Calu3 (cell line): Measurements from ENCODE around the gene USP2. TPM values are rescaled to one million over a fixed set of nuclear protein-coding genes. Genes with fewer than 3 reads are reported as not detected.

Source experiments
- BruUV-seq: library from RNA; stranded (reverse); fragments of 400-500 nt; replicated peaks from 2 replicates; lab custom pipeline; 2021; lab: Mats Ljungman, UMichigan
- CTCF ChIA-PET: fragments of 300-600 bp; sonication (Branson Sonifier 250); formaldehyde crosslinking; loops from one replicate; lab custom pipeline; 2022; ENCODE audit warnings: antibody characterized with exemption; lab: Charles Lee
- DNase-seq: peaks from one replicate; pipeline ENCODE4 v3.0.0; 2022
- H3K27ac Mint-ChIP-seq: one replicate; pipeline ENCODE4 v1.8.0; 2022; ENCODE audit warnings: mixed read lengths; ENCODE audit not compliant: unreplicated experiment
- H3K27me3 Mint-ChIP-seq: one replicate; pipeline ENCODE4 v1.8.0; 2022; ENCODE audit warnings: mixed read lengths; ENCODE audit not compliant: unreplicated experiment
- H3K36me3 Mint-ChIP-seq: one replicate; pipeline ENCODE4 v1.8.0; 2022; ENCODE audit warnings: mild to moderate bottlenecking, moderate library complexity, mixed read lengths; ENCODE audit not compliant: insufficient read depth, unreplicated experiment
- H3K4me1 Mint-ChIP-seq: one replicate; pipeline ENCODE4 v1.8.0; 2022; ENCODE audit warnings: mild to moderate bottlenecking, low read depth, mixed read lengths; ENCODE audit not compliant: unreplicated experiment
- H3K4me3 Mint-ChIP-seq: one replicate; pipeline ENCODE4 v1.8.0; 2022; ENCODE audit warnings: mild to moderate bottlenecking, low read depth, moderate library complexity, mixed read lengths; ENCODE audit not compliant: unreplicated experiment
- H3K9me3 Mint-ChIP-seq: one replicate; pipeline ENCODE4 v1.8.0; 2022; ENCODE audit warnings: low read depth, mixed read lengths; ENCODE audit not compliant: unreplicated experiment
- CTCF ChIP-seq: fragments of 200-600 bp; IDR thresholded peaks from one replicate; pipeline ENCODE4 v1.8.0; 2022; ENCODE audit warnings: antibody characterized with exemption; ENCODE audit not compliant: unreplicated experiment
- intact Hi-C: fragments of 100-400 bp; cut with micrococcal nuclease; formaldehyde crosslinking; loops from one replicate; pipeline ENCODE4 v1.10.0; 2022; ENCODE audit not compliant: unreplicated experiment
- total RNA-seq: library from RNA; stranded (reverse); gene quantifications from 2 replicates; pipeline ENCODE4 v1.2.3, GENCODE V29; 2022

The USP2 gene
- total RNA-seq, 1 experiment from 2014 or later: 1.1 TPM

GRCh38 chr11:119378851-119379465, 2.5 kb downstream of the USP2 start:
- no peak for TF ChIP-seq CTCF
- Mint-ChIP-seq H3K4me1 (no peaks in the 10 kb centered on the region), H3K9me3 (no peaks in the 10 kb centered on the region), H3K27me3 (no peaks in the 10 kb centered on the region), H3K4me3 (no peak overlapping the region), H3K27ac (no peak overlapping the region), H3K36me3 (no peaks in the 10 kb centered on the region)
- CTCF ChIA-PET: no interaction called here
- DNase-seq: no peak
- intact Hi-C loops: no loop called here
- no TSS peak for BruUV-seq

- no peak for TF ChIP-seq CTCF
- Mint-ChIP-seq H3K9me3 (no peaks in the 10 kb centered on the region), H3K36me3 (no peaks in the 10 kb centered on the region), H3K27ac (no peak overlapping the region), H3K4me3 (no peak overlapping the region), H3K27me3 (no peaks in the 10 kb centered on the region), H3K4me1 (no peaks in the 10 kb centered on the region)
- no peak for DNase-seq
- CTCF ChIA-PET: no interaction called here
- intact Hi-C loops: no loop called here
- no TSS peak for BruUV-seq
Measured at GRCh38 chr11:119377961-119378667, 3.4 kb downstream of the USP2 start.

- Mint-ChIP-seq H3K36me3 (no peaks in the 10 kb centered on the region), H3K4me1 (no peaks in the 10 kb centered on the region), H3K27me3 (no peaks in the 10 kb centered on the region), H3K9me3 (no peaks in the 10 kb centered on the region), H3K4me3 (no peak overlapping the region), H3K27ac (no peak overlapping the region)
- no TSS peak for BruUV-seq
- intact Hi-C loops: no loop called here
- CTCF ChIA-PET: interaction anchor here (1.3 kb wide), 1 partner anchor 39 kb away, joined by 12 read pairs; no protein-coding TSS in a partner anchor
- no peak for TF ChIP-seq CTCF
- DNase-seq: no peak
Measured at GRCh38 chr11:119377112-119377901, 4.2 kb downstream of the USP2 start.

GRCh38 chr11:119376197-119376847, 5.2 kb downstream of the USP2 start:
- intact Hi-C loops: no loop called here
- BruUV-seq: no TSS peak
- CTCF ChIA-PET: interaction anchor here (1.3 kb wide), 1 partner anchor 38 kb away, joined by 12 read pairs; no protein-coding TSS in a partner anchor
- H3K27me3 Mint-ChIP-seq: no peaks in the 10 kb centered on the region
- no peaks in the 10 kb centered on the region for H3K9me3 Mint-ChIP-seq
- no peak overlapping the region for H3K27ac Mint-ChIP-seq
- H3K4me3 Mint-ChIP-seq: no peak overlapping the region
- no peak for DNase-seq
- H3K36me3 Mint-ChIP-seq: no peaks in the 10 kb centered on the region
- H3K4me1 Mint-ChIP-seq: no peaks in the 10 kb centered on the region
- no peak for TF ChIP-seq CTCF
